ENCODE results near the gene COA5.

The COA5 gene

GRCh38 chr2:98634406-98635092, 26.2 kb upstream of the COA5 start:
- Histone ChIP-seq H3K27me3 (replicated peaks; ENCODE audit: control insufficient read depth, insufficient read depth, low read length) (peaks cover 3% of the 10 kb centered on the region), H3K4me1 (ENCODE audit: control insufficient read depth, insufficient read depth, low read length) (no peaks in the 10 kb centered on the region), H3K36me3 (ENCODE audit: control insufficient read depth, insufficient read depth, low read length, severe bottlenecking) (no peaks in the 10 kb centered on the region), H3K4me3 (ENCODE audit: low read length) (no peak overlapping the region), H3K9ac (ENCODE audit: low read length) (no peak overlapping the region), H3K9me3 (ENCODE audit: control insufficient read depth, low read length) (no peaks in the 10 kb centered on the region)
- DNase-seq (ENCODE audit: low read depth) = peak; percentile 28

GRCh38 chr2:98632351-98632750, 24.0 kb upstream of the COA5 start:
- peaks cover 5% of the 10 kb centered on the region for H3K9me3 ChIP-seq (ENCODE audit: control insufficient read depth, low read length)
- H3K36me3 ChIP-seq (ENCODE audit: control insufficient read depth, insufficient read depth, low read length, severe bottlenecking) = no peaks in the 10 kb centered on the region

GRCh38 chr2:98623657-98624056, 15.3 kb upstream of the COA5 start:
- peak; percentile 31 for DNase-seq (ENCODE audit: low read depth)
- Histone ChIP-seq H3K36me3 (ENCODE audit: control insufficient read depth, insufficient read depth, low read length, severe bottlenecking) (peaks cover 10% of the 10 kb centered on the region), H3K27me3 (replicated peaks; ENCODE audit: control insufficient read depth, insufficient read depth, low read length) (no peaks in the 10 kb centered on the region), H3K9me3 (ENCODE audit: control insufficient read depth, low read length) (peaks cover 5% of the 10 kb centered on the region), H3K9ac (ENCODE audit: low read length) (no peak overlapping the region), H3K4me3 (ENCODE audit: low read length) (no peak overlapping the region), H3K4me1 (ENCODE audit: control insufficient read depth, insufficient read depth, low read length) (no peaks in the 10 kb centered on the region)

More at GRCh38 chr2:98632351-98632750, 24.0 kb upstream of the COA5 start:
- no peak for DNase-seq (ENCODE audit: low read depth)
- peaks cover 3% of the 10 kb centered on the region for H3K27me3 ChIP-seq (replicated peaks; ENCODE audit: control insufficient read depth, insufficient read depth, low read length)
- H3K9ac ChIP-seq (ENCODE audit: low read length) = no peak overlapping the region
- H3K4me1 ChIP-seq (ENCODE audit: control insufficient read depth, insufficient read depth, low read length) = no peaks in the 10 kb centered on the region
- H3K4me3 ChIP-seq (ENCODE audit: low read length) = no peak overlapping the region

- Histone ChIP-seq H3K36me3 (ENCODE audit: control insufficient read depth, insufficient read depth, low read length, severe bottlenecking) (peaks cover 72% of the 10 kb centered on the region), H3K4me1 (ENCODE audit: control insufficient read depth, insufficient read depth, low read length) (no peaks in the 10 kb centered on the region), H3K27me3 (replicated peaks; ENCODE audit: control insufficient read depth, insufficient read depth, low read length) (no peaks in the 10 kb centered on the region), H3K9ac (ENCODE audit: low read length) (no peak overlapping the region), H3K9me3 (ENCODE audit: control insufficient read depth, low read length) (no peaks in the 10 kb centered on the region), H3K4me3 (ENCODE audit: low read length) (no peak overlapping the region)
- DNase-seq (ENCODE audit: low read depth) = no peak
These were observed 8.8 kb upstream of the COA5 start for GRCh38 chr2:98617149-98617548.

- no peak for DNase-seq (ENCODE audit: low read depth)
- Histone ChIP-seq H3K27me3 (replicated peaks; ENCODE audit: control insufficient read depth, insufficient read depth, low read length) (no peaks in the 10 kb centered on the region), H3K9me3 (ENCODE audit: control insufficient read depth, low read length) (no peaks in the 10 kb centered on the region), H3K9ac (ENCODE audit: low read length) (no peak overlapping the region), H3K4me1 (ENCODE audit: control insufficient read depth, insufficient read depth, low read length) (peaks cover 6% of the 10 kb centered on the region), H3K4me3 (ENCODE audit: low read length) (no peak overlapping the region), H3K36me3 (ENCODE audit: control insufficient read depth, insufficient read depth, low read length, severe bottlenecking) (peaks cover 82% of the 10 kb centered on the region)
These were observed 7.2 kb upstream of the COA5 start for GRCh38 chr2:98615481-98615880.

- H3K4me3 ChIP-seq (ENCODE audit: low read length) = no peak overlapping the region
- H3K36me3 ChIP-seq (ENCODE audit: control insufficient read depth, insufficient read depth, low read length, severe bottlenecking) = peaks cover 86% of the 10 kb centered on the region
- H3K27me3 ChIP-seq (replicated peaks; ENCODE audit: control insufficient read depth, insufficient read depth, low read length) = no peaks in the 10 kb centered on the region
- H3K9ac ChIP-seq (ENCODE audit: low read length) = no peak overlapping the region
- DNase-seq (ENCODE audit: low read depth) = no peak
- no peaks in the 10 kb centered on the region for H3K9me3 ChIP-seq (ENCODE audit: control insufficient read depth, low read length)
- peaks cover 18% of the 10 kb centered on the region for H3K4me1 ChIP-seq (ENCODE audit: control insufficient read depth, insufficient read depth, low read length)
These were observed 5.9 kb upstream of the COA5 start for GRCh38 chr2:98614024-98614739.

- H3K4me1 ChIP-seq (ENCODE audit: control insufficient read depth, insufficient read depth, low read length) = peaks cover 33% of the 10 kb centered on the region
- DNase-seq (ENCODE audit: low read depth) = peak; percentile 65
- H3K27me3 ChIP-seq (replicated peaks; ENCODE audit: control insufficient read depth, insufficient read depth, low read length) = no peaks in the 10 kb centered on the region
These were observed 771 bp upstream of the COA5 start for GRCh38 chr2:98608962-98609604.

GRCh38 chr2:98607741-98608115, 584 bp downstream of the COA5 start:
- no peaks in the 10 kb centered on the region for H3K9me3 ChIP-seq (ENCODE audit: control insufficient read depth, low read length)
- DNase-seq (ENCODE audit: low read depth) = peak; percentile 57
- peak overlapping the region; percentile 98 for H3K9ac ChIP-seq (ENCODE audit: low read length)
- H3K4me1 ChIP-seq (ENCODE audit: control insufficient read depth, insufficient read depth, low read length) = peaks cover 33% of the 10 kb centered on the region
- H3K36me3 ChIP-seq (ENCODE audit: control insufficient read depth, insufficient read depth, low read length, severe bottlenecking) = peaks cover 36% of the 10 kb centered on the region
- no peaks in the 10 kb centered on the region for H3K27me3 ChIP-seq (replicated peaks; ENCODE audit: control insufficient read depth, insufficient read depth, low read length)
- H3K4me3 ChIP-seq (ENCODE audit: low read length) = peak overlapping the region; percentile 92

More at GRCh38 chr2:98608962-98609604, 771 bp upstream of the COA5 start:
- peak overlapping the region; percentile 98 for H3K9ac ChIP-seq (ENCODE audit: low read length)
- H3K4me3 ChIP-seq (ENCODE audit: low read length) = peak overlapping the region; percentile 92
- H3K9me3 ChIP-seq (ENCODE audit: control insufficient read depth, low read length) = no peaks in the 10 kb centered on the region
- peaks cover 39% of the 10 kb centered on the region for H3K36me3 ChIP-seq (ENCODE audit: control insufficient read depth, insufficient read depth, low read length, severe bottlenecking)

- no peaks in the 10 kb centered on the region for H3K27me3 ChIP-seq (replicated peaks; ENCODE audit: control insufficient read depth, insufficient read depth, low read length)
- DNase-seq (ENCODE audit: low read depth) = no peak
- H3K36me3 ChIP-seq (ENCODE audit: control insufficient read depth, insufficient read depth, low read length, severe bottlenecking) = peaks cover 37% of the 10 kb centered on the region
- no peaks in the 10 kb centered on the region for H3K9me3 ChIP-seq (ENCODE audit: control insufficient read depth, low read length)
- H3K4me1 ChIP-seq (ENCODE audit: control insufficient read depth, insufficient read depth, low read length) = peaks cover 33% of the 10 kb centered on the region
- peak overlapping the region; percentile 92 for H3K4me3 ChIP-seq (ENCODE audit: low read length)
- peak overlapping the region; percentile 98 for H3K9ac ChIP-seq (ENCODE audit: low read length)
These were observed 1.2 kb downstream of the COA5 start for GRCh38 chr2:98607104-98607503.

- H3K36me3 ChIP-seq (ENCODE audit: control insufficient read depth, insufficient read depth, low read length, severe bottlenecking) = peaks cover 38% of the 10 kb centered on the region
- peaks cover 33% of the 10 kb centered on the region for H3K4me1 ChIP-seq (ENCODE audit: control insufficient read depth, insufficient read depth, low read length)
- H3K4me3 ChIP-seq (ENCODE audit: low read length) = peak overlapping the region; percentile 92
- no peaks in the 10 kb centered on the region for H3K9me3 ChIP-seq (ENCODE audit: control insufficient read depth, low read length)
- no peak overlapping the region for H3K9ac ChIP-seq (ENCODE audit: low read length)
- DNase-seq (ENCODE audit: low read depth) = no peak
- H3K27me3 ChIP-seq (replicated peaks; ENCODE audit: control insufficient read depth, insufficient read depth, low read length) = no peaks in the 10 kb centered on the region
These were observed 1.9 kb downstream of the COA5 start for GRCh38 chr2:98606431-98606830.

- peaks cover 23% of the 10 kb centered on the region for H3K4me1 ChIP-seq (ENCODE audit: control insufficient read depth, insufficient read depth, low read length)
- H3K9me3 ChIP-seq (ENCODE audit: control insufficient read depth, low read length) = no peaks in the 10 kb centered on the region
- H3K4me3 ChIP-seq (ENCODE audit: low read length) = no peak overlapping the region
- no peak overlapping the region for H3K9ac ChIP-seq (ENCODE audit: low read length)
- no peak for DNase-seq (ENCODE audit: low read depth)
- H3K27me3 ChIP-seq (replicated peaks; ENCODE audit: control insufficient read depth, insufficient read depth, low read length) = no peaks in the 10 kb centered on the region
- peaks cover 36% of the 10 kb centered on the region for H3K36me3 ChIP-seq (ENCODE audit: control insufficient read depth, insufficient read depth, low read length, severe bottlenecking)
These were observed 3.2 kb downstream of the COA5 start for GRCh38 chr2:98605076-98605475.
